Vagina (tissue), 2 donors: Measurements from ENCODE around the gene HTRA3. TPM values are rescaled to one million over a fixed set of nuclear protein-coding genes. Genes with fewer than 3 reads are reported as not detected.

Experiments used
- DNase-seq, 2 donors: peaks; one replicate each; pipeline ENCODE4 v3.0.0-alpha.2; 2017; ENCODE audit errors: extremely low spot score in 2 of 2
- H3K27ac ChIP-seq: fragments of 200-600 bp; sonication (generic); one replicate; pipeline ENCODE4 v1.5.1; 2019
- H3K27me3 ChIP-seq: fragments of 200-600 bp; sonication (generic); one replicate; pipeline ENCODE4 v1.5.1; 2019
- H3K36me3 ChIP-seq, 2 donors: fragments of 200-600 bp; sonication (generic); one replicate each; pipeline ENCODE4 v1.5.1; 2017 to 2019
- H3K4me1 ChIP-seq: fragments of 200-600 bp; sonication (generic); one replicate; pipeline ENCODE4 v1.5.1; 2019
- H3K4me3 ChIP-seq, 2 donors: fragments of 200-600 bp; sonication (generic); 1 replicate in 1 of 2; 2 replicates in 1 of 2; pipeline ENCODE4 v1.5.1; 2016 to 2019
- H3K9me3 ChIP-seq: fragments of 200-600 bp; sonication (generic); one replicate; pipeline ENCODE4 v1.5.1; 2019
- CTCF ChIP-seq, 3 experiments: fragments of 450-650 bp in 2 of 3; fragments of 200-600 bp in 1 of 3; sonication (generic) in 1 of 3; IDR thresholded peaks; one replicate each; pipeline ENCODE4 v1.5.1; 2017 to 2019; ENCODE audit warnings: antibody characterized with exemption in 3 of 3, mild to moderate bottlenecking in 2 of 3, moderate library complexity in 2 of 3
- POLR2A ChIP-seq, 2 donors: fragments of 450-650 bp; IDR thresholded peaks; one replicate each; pipeline ENCODE4 v1.6.1; 2017; ENCODE audit warnings: antibody characterized with exemption in 2 of 2, mild to moderate bottlenecking in 2 of 2, moderate library complexity in 2 of 2
- POLR2AphosphoS5 ChIP-seq, 2 donors: sonication (generic); formaldehyde crosslinking; IDR thresholded peaks; one replicate each; pipeline ENCODE4 v1.9.0; 2017; ENCODE audit warnings: antibody characterized with exemption in 2 of 2, mild to moderate bottlenecking in 2 of 2, low read depth in 1 of 2; ENCODE audit not compliant: insufficient read depth in 1 of 2
- intact Hi-C: fragments of 100-400 bp; cut with DNase I; formaldehyde crosslinking; loops from one replicate; pipeline ENCODE4 v1.15.1; 2023
- total RNA-seq: library from RNA; depleted of rRNA; stranded (reverse); fragments of >200 nt; gene quantifications from one replicate; pipeline ENCODE4 v1.2.3, GENCODE V29; 2016

The HTRA3 gene
- total RNA-seq, 1 donor from 2014 or later: 33.1 TPM

DNA sequence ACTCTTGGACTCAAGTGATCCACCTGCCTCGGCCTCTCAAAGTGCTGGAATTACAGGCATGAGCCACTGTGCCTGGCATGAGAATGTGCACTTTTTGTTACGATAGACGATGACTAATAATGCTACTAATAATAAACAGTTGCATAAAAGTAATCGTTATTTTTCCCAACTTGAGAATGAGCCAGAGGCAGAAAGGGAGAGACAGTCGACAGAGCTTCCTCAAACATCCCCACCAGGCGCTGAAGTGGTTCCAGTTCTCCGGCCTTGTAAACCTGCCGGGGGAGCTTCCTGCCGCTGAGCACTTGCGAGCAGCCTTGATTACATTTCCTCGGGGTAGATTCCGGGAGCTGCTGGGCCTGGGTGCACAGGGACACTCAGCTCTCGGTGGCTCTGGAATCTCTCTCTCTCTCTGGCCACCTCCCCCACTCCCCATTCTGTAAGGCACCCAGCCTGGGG lies 8.9 kb upstream of the HTRA3 start:
- H3K9me3 ChIP-seq: no peaks in the 10 kb centered on the region
- no peak for TF ChIP-seq CTCF (IDR thresholded peaks at IDR 0.05)
- peak; percentile 18 to 51 for TF ChIP-seq POLR2AphosphoS5 (IDR thresholded peaks at IDR 0.05; ENCODE audit: insufficient read depth in 1 of 2, low read depth in 1 of 2)
- no peaks in the 10 kb centered on the region for H3K36me3 ChIP-seq
- H3K27ac ChIP-seq: peak overlapping the region; percentile 30
- no peaks in the 10 kb centered on the region for H3K27me3 ChIP-seq
- no peak for DNase-seq
- H3K4me3 ChIP-seq: no peak overlapping the region
- H3K4me1 ChIP-seq: peaks cover 5% of the 10 kb centered on the region
- intact Hi-C loops: no loop called here

DNA sequence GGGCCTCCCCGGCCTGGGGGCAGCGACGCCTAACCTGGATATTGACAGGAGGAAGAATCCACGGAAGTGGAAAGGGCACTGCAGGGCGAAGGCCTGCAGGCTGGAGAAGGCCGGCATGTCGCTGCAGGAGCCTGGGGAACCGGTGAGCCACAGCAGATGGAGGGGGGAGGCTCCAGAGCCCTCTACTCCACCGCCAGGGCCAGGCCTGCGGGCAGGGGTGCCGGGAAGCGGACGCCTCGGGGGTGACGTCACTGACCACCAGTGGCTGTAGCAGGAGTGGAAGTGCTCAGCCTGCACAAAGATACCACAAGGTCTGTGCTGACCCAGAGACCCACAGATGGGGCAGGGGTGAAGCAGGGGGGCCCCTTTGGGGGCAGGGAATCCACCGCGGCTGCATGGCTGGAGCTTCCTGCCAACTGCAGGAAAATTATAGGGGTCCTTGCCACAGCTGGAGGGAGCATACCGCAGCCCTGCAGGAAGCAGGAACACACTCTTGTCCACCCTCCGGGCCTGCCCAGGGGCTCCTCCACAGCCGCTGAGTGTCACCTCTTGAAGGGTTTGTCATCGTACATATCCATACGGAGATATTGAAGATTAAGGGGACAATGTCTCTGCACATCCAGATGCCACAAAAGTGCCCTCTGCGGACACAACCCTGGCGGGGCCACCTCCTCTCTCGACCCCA lies 7.6 kb upstream of the HTRA3 start:
- no peak overlapping the region for H3K27ac ChIP-seq
- no peak overlapping the region for H3K4me3 ChIP-seq
- no peaks in the 10 kb centered on the region for H3K9me3 ChIP-seq
- no peak for DNase-seq
- intact Hi-C loops: no loop called here
- no peak for TF ChIP-seq POLR2AphosphoS5 (IDR thresholded peaks at IDR 0.05; ENCODE audit: insufficient read depth in 1 of 2, low read depth in 1 of 2)
- no peak for TF ChIP-seq CTCF (IDR thresholded peaks at IDR 0.05)
- no peak for TF ChIP-seq POLR2A (IDR thresholded peaks at IDR 0.05)
- no peaks in the 10 kb centered on the region for H3K27me3 ChIP-seq
- H3K36me3 ChIP-seq: no peaks in the 10 kb centered on the region
- no peaks in the 10 kb centered on the region for H3K4me1 ChIP-seq

GRCh38 chr4:8262637-8263322 lies 6.8 kb upstream of the HTRA3 start:
- Histone ChIP-seq H3K4me1 (no peaks in the 10 kb centered on the region), H3K36me3 (no peaks in the 10 kb centered on the region), H3K9me3 (no peaks in the 10 kb centered on the region), H3K27me3 (no peaks in the 10 kb centered on the region), H3K4me3 (no peak overlapping the region), H3K27ac (no peak overlapping the region)
- intact Hi-C loops: no loop called here
- no peak for TF ChIP-seq POLR2A (IDR thresholded peaks at IDR 0.05)
- no peak for TF ChIP-seq POLR2AphosphoS5 (IDR thresholded peaks at IDR 0.05; ENCODE audit: insufficient read depth in 1 of 2, low read depth in 1 of 2)
- TF ChIP-seq CTCF (IDR thresholded peaks at IDR 0.05): no peak
- no peak for DNase-seq

GRCh38 chr4:8263397-8263796 lies 6.2 kb upstream of the HTRA3 start:
- intact Hi-C loops: no loop called here
- H3K27me3 ChIP-seq: no peaks in the 10 kb centered on the region
- no peaks in the 10 kb centered on the region for H3K36me3 ChIP-seq
- H3K4me1 ChIP-seq: no peaks in the 10 kb centered on the region
- no peak for DNase-seq
- no peak overlapping the region for H3K4me3 ChIP-seq
- no peaks in the 10 kb centered on the region for H3K9me3 ChIP-seq
- H3K27ac ChIP-seq: no peak overlapping the region
- no peak for TF ChIP-seq POLR2AphosphoS5 (IDR thresholded peaks at IDR 0.05; ENCODE audit: insufficient read depth in 1 of 2, low read depth in 1 of 2)
- no peak for TF ChIP-seq POLR2A (IDR thresholded peaks at IDR 0.05)
- TF ChIP-seq CTCF (IDR thresholded peaks at IDR 0.05): no peak

DNA sequence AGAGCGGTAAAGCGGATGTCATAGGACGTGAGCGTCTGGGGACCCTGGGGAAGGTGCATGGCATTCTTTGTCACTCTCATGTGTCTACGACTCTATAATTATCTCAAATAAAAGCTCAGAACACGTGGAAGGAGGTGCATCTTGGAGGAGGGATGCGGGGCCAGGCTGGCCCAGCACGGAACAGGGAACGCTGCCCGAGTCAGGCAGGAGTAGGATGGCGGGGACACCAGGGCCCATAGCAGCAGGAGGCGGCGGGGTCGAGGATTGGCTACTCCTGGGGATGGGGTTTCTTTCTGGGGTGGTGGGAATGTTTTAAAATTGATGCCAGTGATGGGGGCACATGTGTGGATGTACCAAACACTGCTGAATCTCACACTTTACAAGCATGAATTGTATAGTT lies 5.4 kb upstream of the HTRA3 start:
- TF ChIP-seq CTCF (IDR thresholded peaks at IDR 0.05) (no peak), POLR2A (IDR thresholded peaks at IDR 0.05) (no peak), POLR2AphosphoS5 (IDR thresholded peaks at IDR 0.05; ENCODE audit: insufficient read depth in 1 of 2, low read depth in 1 of 2) (no peak)
- Histone ChIP-seq H3K4me3 (no peak overlapping the region), H3K4me1 (no peaks in the 10 kb centered on the region), H3K36me3 (no peaks in the 10 kb centered on the region), H3K27me3 (no peaks in the 10 kb centered on the region), H3K9me3 (no peaks in the 10 kb centered on the region), H3K27ac (no peak overlapping the region)
- no peak for DNase-seq
- intact Hi-C loops: no loop called here
